ENCODE measurements around the gene ZNF397. TPM values are rescaled to one million over a fixed set of nuclear protein-coding genes. Genes with fewer than 3 reads are reported as not detected.

Gene ZNF397
- total and polyA plus RNA-seq, 7 donors, result 7.8 to 33.2 (median 25.5) TPM

DNA sequence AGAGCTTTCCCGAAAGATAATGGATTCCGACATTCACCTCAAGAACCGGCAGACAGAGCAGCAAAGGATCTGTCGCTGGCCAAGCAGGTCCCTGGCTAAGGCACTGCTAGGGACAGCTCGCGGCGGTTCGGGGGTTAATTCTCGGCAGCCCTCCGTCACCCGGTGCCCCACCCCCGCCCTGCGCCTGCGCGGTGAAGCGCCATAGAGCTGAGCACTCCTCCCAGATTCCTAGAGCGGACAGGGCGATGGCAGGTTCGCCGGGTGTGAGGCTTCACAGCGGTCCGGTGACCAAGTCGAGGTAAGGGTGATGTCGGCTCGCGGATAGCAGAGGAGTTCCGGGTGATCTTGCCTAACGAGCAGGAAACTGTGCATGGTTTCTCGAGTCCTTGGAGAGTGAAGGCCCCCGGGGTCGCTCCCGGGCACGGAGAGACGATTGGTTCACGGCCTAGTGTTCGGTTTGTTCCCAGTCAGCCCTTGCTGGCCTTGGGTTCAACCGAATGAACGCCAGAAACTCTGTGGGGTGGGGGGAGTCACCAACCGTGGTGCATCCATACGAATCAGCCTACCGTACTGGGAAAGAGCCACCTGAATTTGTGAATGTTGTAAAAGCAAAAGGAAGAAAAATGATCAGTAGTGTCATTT lies 49.4 kb downstream of the ZNF397 start, which contains the start of gene ZSCAN30:
Gene ZSCAN30 (minus strand): TSS at position 136 of the 642 bp plus-strand sequence. CDS start 25,877 bp downstream, outside the sequence.
- Histone ChIP-seq H3K27me3 (no peaks in the 10 kb centered on the region), H3K9me3 (no peaks in the 10 kb centered on the region), H3K4me1 (peaks cover 0 to 33% (median 23%) of the 10 kb centered on the region in 4 donors), H3K27ac (peak within 1 kb of the TSS; percentile 77 to 89 (median 86)), H3K4me3 (peak within 1 kb of the TSS; percentile 51 to 78 (median 74)), H3K36me3 (peaks cover 0 to 13% (median 1%) of the 10 kb centered on the region in 4 donors)
- TF ChIP-seq, protein P1, sequence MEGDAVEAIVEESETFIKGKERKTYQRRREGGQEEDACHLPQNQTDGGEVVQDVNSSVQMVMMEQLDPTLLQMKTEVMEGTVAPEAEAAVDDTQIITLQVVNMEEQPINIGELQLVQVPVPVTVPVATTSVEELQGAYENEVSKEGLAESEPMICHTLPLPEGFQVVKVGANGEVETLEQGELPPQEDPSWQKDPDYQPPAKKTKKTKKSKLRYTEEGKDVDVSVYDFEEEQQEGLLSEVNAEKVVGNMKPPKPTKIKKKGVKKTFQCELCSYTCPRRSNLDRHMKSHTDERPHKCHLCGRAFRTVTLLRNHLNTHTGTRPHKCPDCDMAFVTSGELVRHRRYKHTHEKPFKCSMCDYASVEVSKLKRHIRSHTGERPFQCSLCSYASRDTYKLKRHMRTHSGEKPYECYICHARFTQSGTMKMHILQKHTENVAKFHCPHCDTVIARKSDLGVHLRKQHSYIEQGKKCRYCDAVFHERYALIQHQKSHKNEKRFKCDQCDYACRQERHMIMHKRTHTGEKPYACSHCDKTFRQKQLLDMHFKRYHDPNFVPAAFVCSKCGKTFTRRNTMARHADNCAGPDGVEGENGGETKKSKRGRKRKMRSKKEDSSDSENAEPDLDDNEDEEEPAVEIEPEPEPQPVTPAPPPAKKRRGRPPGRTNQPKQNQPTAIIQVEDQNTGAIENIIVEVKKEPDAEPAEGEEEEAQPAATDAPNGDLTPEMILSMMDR (IDR thresholded peaks at IDR 0.05), result no peak
- TF ChIP-seq POLR2A (IDR thresholded peaks at IDR 0.05) (peak; percentile 36 to 55), EP300 (IDR thresholded peaks at IDR 0.05) (peak in 2 of 4 donors; percentile 26 to 36), POLR2AphosphoS5 (IDR thresholded peaks at IDR 0.05) (peak; percentile 78 to 91 (median 89))
- peak; percentile 97 for DNase-seq
- 0% methylated on average over 41 of the region's 41 CpGs for WGBS, 2 donors
- intact Hi-C loops (cut with DNase I), result loop anchor here (2.0 to 5.0 kb wide), 3 partner anchors 55 to 207 kb away; partner anchors contain the start of genes INO80C and ZNF24

DNA sequence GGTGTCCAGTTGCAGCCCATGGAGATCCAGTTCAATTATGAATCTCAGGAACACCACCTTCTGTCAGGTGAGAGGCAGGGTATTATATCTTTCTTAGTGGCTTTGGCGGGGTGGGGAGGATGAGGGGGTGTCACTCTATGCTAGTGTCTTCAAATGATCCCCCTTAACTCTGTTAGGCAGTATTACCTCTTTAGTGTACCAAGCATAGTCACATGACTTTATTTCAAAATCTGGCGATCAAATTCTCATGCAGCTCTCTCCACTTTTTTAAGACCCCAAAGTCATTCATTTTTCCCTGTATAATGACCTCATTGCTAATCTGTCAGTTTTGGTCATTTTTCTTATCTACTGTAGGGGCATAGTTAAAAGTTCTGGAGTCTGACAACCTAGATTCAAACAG lies 50.3 kb downstream of the ZNF397 start:
- Histone ChIP-seq H3K4me3 (peak overlapping the region in 3 of 4 donors; percentile 51 to 78 (median 72)), H3K27ac (peak overlapping the region in 3 of 4 donors; percentile 77 to 89 (median 85)), H3K27me3 (no peaks in the 10 kb centered on the region), H3K9me3 (no peaks in the 10 kb centered on the region), H3K36me3 (peaks cover 0 to 20% (median 3%) of the 10 kb centered on the region in 4 donors), H3K4me1 (peaks cover 0 to 33% (median 23%) of the 10 kb centered on the region in 4 donors)
- WGBS, 2 donors, result 89 to 96% methylated on average over 2 of the region's 2 CpGs
- no peak for DNase-seq
- intact Hi-C loops (cut with DNase I), result loop anchor here (2.0 to 5.0 kb wide), 3 partner anchors 54 to 206 kb away; partner anchors contain the start of genes INO80C and ZNF24
- no peak for TF ChIP-seq POLR2A (IDR thresholded peaks at IDR 0.05)

GRCh38 chr18:35296060-35296459 lies 55.2 kb downstream of the ZNF397 start:
- H3K4me3 ChIP-seq, result no peak overlapping the region
- no peak for DNase-seq
- WGBS, 2 donors, result 98 to 99% methylated on average over 2 of the region's 2 CpGs
- intact Hi-C loops (cut with DNase I), result no loop called here
- H3K27me3 ChIP-seq, result no peaks in the 10 kb centered on the region
- TF ChIP-seq, protein P1 (IDR thresholded peaks at IDR 0.05), result no peak
- TF ChIP-seq POLR2A (IDR thresholded peaks at IDR 0.05), result no peak
- TF ChIP-seq EP300 (IDR thresholded peaks at IDR 0.05), result no peak
- no peak for TF ChIP-seq POLR2AphosphoS5 (IDR thresholded peaks at IDR 0.05)
- peaks cover 0 to 47% (median 5%) of the 10 kb centered on the region in 4 donors for H3K36me3 ChIP-seq
- peaks cover 0 to 7% (median 0%) of the 10 kb centered on the region in 4 donors for H3K9me3 ChIP-seq
- H3K4me1 ChIP-seq, result peaks cover 0 to 12% (median 7%) of the 10 kb centered on the region in 4 donors
- no peak overlapping the region for H3K27ac ChIP-seq

DNA sequence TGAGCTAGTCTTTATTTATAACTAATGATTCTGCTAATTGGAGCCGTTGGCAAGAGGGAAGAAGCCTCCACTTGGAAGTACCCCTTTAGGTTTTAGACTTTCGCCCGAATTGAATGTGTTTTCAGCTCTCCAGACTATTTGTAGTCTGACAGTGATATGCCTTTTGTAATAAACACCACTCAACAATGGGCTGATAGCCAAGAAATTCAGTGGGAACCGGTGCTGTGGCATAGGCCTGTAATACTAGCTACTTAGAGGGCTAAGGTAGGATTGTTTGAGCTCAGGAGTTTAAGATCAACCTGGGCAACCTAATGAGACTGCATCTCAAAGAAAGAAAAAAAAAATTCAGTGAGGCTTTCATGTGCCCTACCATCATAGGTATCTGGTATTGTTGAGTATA lies 62.8 kb downstream of the ZNF397 start:
- WGBS, 2 donors, result 97% methylated on average over 4 of the region's 4 CpGs
- Histone ChIP-seq H3K27ac (no peak overlapping the region), H3K4me1 (no peaks in the 10 kb centered on the region), H3K27me3 (no peaks in the 10 kb centered on the region), H3K4me3 (no peak overlapping the region), H3K36me3 (peaks cover 14 to 73% (median 31%) of the 10 kb centered on the region in 4 donors), H3K9me3 (peaks cover 9 to 50% (median 47%) of the 10 kb centered on the region in 4 donors)
- intact Hi-C loops (cut with DNase I), result no loop called here
- TF ChIP-seq EP300 (IDR thresholded peaks at IDR 0.05) (no peak), POLR2AphosphoS5 (IDR thresholded peaks at IDR 0.05) (no peak), POLR2A (IDR thresholded peaks at IDR 0.05) (no peak)
- TF ChIP-seq, protein P1 (IDR thresholded peaks at IDR 0.05), result no peak
- no peak for DNase-seq

DNA sequence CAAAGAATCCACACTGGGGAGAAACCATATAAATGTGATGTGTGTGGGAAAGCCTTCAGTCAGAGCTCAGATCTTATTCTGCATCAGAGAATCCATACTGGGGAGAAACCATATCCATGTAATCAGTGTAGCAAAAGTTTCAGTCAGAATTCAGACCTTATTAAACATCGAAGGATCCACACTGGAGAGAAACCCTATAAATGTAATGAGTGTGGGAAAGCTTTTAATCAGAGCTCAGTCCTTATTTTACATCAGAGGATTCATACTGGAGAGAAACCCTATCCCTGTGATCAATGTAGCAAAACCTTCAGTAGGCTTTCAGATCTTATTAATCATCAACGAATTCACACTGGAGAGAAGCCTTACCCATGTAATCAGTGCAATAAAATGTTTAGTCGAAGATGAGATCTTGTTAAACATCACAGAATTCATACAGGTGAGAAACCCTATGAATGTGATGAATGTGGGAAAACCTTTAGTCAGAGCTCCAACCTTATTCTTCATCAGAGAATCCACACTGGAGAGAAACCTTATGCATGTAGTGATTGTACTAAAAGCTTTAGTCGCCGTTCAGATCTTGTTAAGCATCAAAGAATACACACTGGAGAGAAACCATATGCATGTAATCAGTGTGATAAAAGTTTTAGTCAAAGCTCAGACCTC lies 65.9 kb downstream of the ZNF397 start:
- H3K27me3 ChIP-seq, result no peaks in the 10 kb centered on the region
- H3K4me1 ChIP-seq, result peaks cover 0 to 3% (median 0%) of the 10 kb centered on the region in 4 donors
- H3K4me3 ChIP-seq, result no peak overlapping the region
- no peak overlapping the region for H3K27ac ChIP-seq
- no peak for DNase-seq
- peaks cover 14 to 62% (median 29%) of the 10 kb centered on the region in 4 donors for H3K36me3 ChIP-seq
- WGBS, 2 donors, result 97% methylated on average over 5 of the region's 5 CpGs
- TF ChIP-seq EP300 (IDR thresholded peaks at IDR 0.05), result no peak
- no peak for TF ChIP-seq POLR2AphosphoS5 (IDR thresholded peaks at IDR 0.05)
- TF ChIP-seq POLR2A (IDR thresholded peaks at IDR 0.05), result no peak
- TF ChIP-seq, protein P1 (IDR thresholded peaks at IDR 0.05), result no peak
- H3K9me3 ChIP-seq, result peaks cover 9 to 54% (median 50%) of the 10 kb centered on the region in 4 donors
- intact Hi-C loops (cut with DNase I), result no loop called here
